Measurements from ENCODE around the gene ACOT8. TPM values are rescaled to one million over a fixed set of nuclear protein-coding genes. Genes with fewer than 3 reads are reported as not detected.

The ACOT8 gene
- total and polyA plus RNA-seq, 2 of the 8 experiments (the other 6 are each of a cell fraction or from before 2014, with no cell fraction given): 37.6 to 88.8 TPM

GRCh38 chr20:45860560-45861220, 3.5 kb upstream of the ACOT8 start (continued):
- TF ChIP-seq EGR1 (IDR thresholded peaks at IDR 0.05; ENCODE audit: borderline replicate concordance, low read depth, low read length) (no peak), POLR2AphosphoS5 (IDR thresholded peaks at IDR 0.05; ENCODE audit: low read depth, low read length) (no peak), JUND (IDR thresholded peaks at IDR 0.05; ENCODE audit: low read length) (no peak), MAFK (IDR thresholded peaks at IDR 0.05; ENCODE audit: low read depth, low read length) (no peak)

All from H1 (cell line).